ENCODE measurements around the gene FAM50A.

DNA sequence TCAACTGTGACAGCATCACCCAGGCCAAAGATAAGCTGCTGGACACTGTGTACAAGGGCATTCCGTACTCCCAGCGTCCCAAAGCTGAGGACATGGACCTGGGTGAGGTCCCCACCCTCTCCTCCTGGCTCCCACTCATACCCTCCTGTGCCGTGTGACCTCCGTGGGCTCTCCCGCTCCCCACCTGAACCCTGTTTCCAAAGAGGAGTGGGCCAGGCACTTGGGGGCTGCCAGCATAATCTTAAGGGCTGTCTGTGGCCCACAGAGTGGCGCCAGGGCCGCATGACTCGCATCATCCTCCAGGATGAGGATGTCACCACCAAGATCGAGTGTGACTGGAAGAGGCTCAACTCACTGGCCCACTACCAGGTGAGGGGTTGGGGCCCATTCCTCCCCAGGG is 25.2 kb downstream of the FAM50A start:
- no peak for TF ChIP-seq POLR2A (IDR thresholded peaks at IDR 0.05)
- TF ChIP-seq, protein P1, sequence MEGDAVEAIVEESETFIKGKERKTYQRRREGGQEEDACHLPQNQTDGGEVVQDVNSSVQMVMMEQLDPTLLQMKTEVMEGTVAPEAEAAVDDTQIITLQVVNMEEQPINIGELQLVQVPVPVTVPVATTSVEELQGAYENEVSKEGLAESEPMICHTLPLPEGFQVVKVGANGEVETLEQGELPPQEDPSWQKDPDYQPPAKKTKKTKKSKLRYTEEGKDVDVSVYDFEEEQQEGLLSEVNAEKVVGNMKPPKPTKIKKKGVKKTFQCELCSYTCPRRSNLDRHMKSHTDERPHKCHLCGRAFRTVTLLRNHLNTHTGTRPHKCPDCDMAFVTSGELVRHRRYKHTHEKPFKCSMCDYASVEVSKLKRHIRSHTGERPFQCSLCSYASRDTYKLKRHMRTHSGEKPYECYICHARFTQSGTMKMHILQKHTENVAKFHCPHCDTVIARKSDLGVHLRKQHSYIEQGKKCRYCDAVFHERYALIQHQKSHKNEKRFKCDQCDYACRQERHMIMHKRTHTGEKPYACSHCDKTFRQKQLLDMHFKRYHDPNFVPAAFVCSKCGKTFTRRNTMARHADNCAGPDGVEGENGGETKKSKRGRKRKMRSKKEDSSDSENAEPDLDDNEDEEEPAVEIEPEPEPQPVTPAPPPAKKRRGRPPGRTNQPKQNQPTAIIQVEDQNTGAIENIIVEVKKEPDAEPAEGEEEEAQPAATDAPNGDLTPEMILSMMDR (IDR thresholded peaks at IDR 0.05), result no peak
